NCI-H2081 (cell line): ENCODE results near the gene ATP1A2.

Experiments used
- DNase-seq, 2 experiments: peaks; one replicate each; lab custom pipeline; 2025; lab: John Stamatoyannopoulos, UW

ATP1A2 gene

GRCh38 chr1:160146107-160146506 is 30.5 kb downstream of the ATP1A2 start:
- no peak for DNase-seq

GRCh38 chr1:160148121-160148520 is 32.6 kb downstream of the ATP1A2 start:
- no peak for DNase-seq

GRCh38 chr1:160149233-160149632 is 33.7 kb downstream of the ATP1A2 start:
- DNase-seq = no peak

- no peak for DNase-seq
Observed at GRCh38 chr1:160149716-160150115, 34.2 kb downstream of the ATP1A2 start.

- no peak for DNase-seq
Observed at GRCh38 chr1:160151303-160151702, 35.7 kb downstream of the ATP1A2 start, which contains the start of gene ATP1A4. Gene ATP1A4, plus strand, starts transcription at chr1:160151603. Its CDS starts 438 bp downstream, at chr1:160152041.

- no peak for DNase-seq
Observed at GRCh38 chr1:160154790-160155189, 39.2 kb downstream of the ATP1A2 start.

GRCh38 chr1:160156361-160156760 is 40.8 kb downstream of the ATP1A2 start:
- DNase-seq = no peak

- no peak for DNase-seq
Observed at GRCh38 chr1:160157174-160157573, 41.6 kb downstream of the ATP1A2 start.

- DNase-seq = no peak
Observed at GRCh38 chr1:160158031-160158430, 42.5 kb downstream of the ATP1A2 start.

GRCh38 chr1:160158534-160158933 is 43.0 kb downstream of the ATP1A2 start:
- no peak for DNase-seq

- DNase-seq = no peak
Observed at GRCh38 chr1:160159846-160160245, 44.3 kb downstream of the ATP1A2 start.

GRCh38 chr1:160161965-160162705 is 46.6 kb downstream of the ATP1A2 start:
- no peak for DNase-seq

- no peak for DNase-seq
Observed at GRCh38 chr1:160162931-160163330, 47.4 kb downstream of the ATP1A2 start.

GRCh38 chr1:160163615-160164014 is 48.1 kb downstream of the ATP1A2 start:
- DNase-seq = no peak

GRCh38 chr1:160164121-160164520 is 48.6 kb downstream of the ATP1A2 start:
- DNase-seq = no peak

GRCh38 chr1:160166166-160166868 is 50.8 kb downstream of the ATP1A2 start:
- no peak for DNase-seq

- no peak for DNase-seq
Observed at GRCh38 chr1:160167056-160167455, 51.5 kb downstream of the ATP1A2 start.

- no peak for DNase-seq
Observed at GRCh38 chr1:160167580-160167979, 52.0 kb downstream of the ATP1A2 start.

- DNase-seq = peak in 1 of 2 experiments; percentile 33
Observed at GRCh38 chr1:160168016-160168415, 52.5 kb downstream of the ATP1A2 start.

- DNase-seq = no peak
Observed at GRCh38 chr1:160168609-160169369, 53.2 kb downstream of the ATP1A2 start.

GRCh38 chr1:160169553-160170399 is 54.2 kb downstream of the ATP1A2 start:
- DNase-seq = peak; percentile 81 to 86

GRCh38 chr1:160171354-160171753 is 55.8 kb downstream of the ATP1A2 start:
- DNase-seq = no peak
